BJ (cell line): ENCODE measurements around the gene EGLN2. TPM values are rescaled to one million over a fixed set of nuclear protein-coding genes. Genes with fewer than 3 reads are reported as not detected.

Experiments
- CTCF ChIA-PET: fragments of 350-600 bp; formaldehyde crosslinking; extraction: SDS; loops from one replicate; lab custom pipeline; 2021; ENCODE audit warnings: antibody characterized with exemption, inconsistent platforms; lab: Yijun Ruan, JAX
- POLR2A ChIA-PET: fragments of 300-600 bp; sonication (Branson Sonifier 250); formaldehyde crosslinking; extraction: SDS; loops from one replicate; lab custom pipeline; 2021; ENCODE audit warnings: antibody characterized with exemption; lab: Charles Lee
- DNase-seq: peaks from one replicate; pipeline ENCODE4 v3.0.0-alpha.2; 2011; ENCODE audit warnings: low read depth
- H3K27me3 ChIP-seq: 2 replicates; pipeline ENCODE4 v1.6.0; 2011; ENCODE audit warnings: low read length; ENCODE audit not compliant: control insufficient read depth, insufficient read depth
- H3K36me3 ChIP-seq: 2 replicates; pipeline ENCODE4 v1.5.1; 2011; ENCODE audit warnings: low read length; ENCODE audit not compliant: control insufficient read depth, insufficient read depth
- H3K4me3 ChIP-seq: 2 replicates; pipeline ENCODE4 v1.5.1; 2011; ENCODE audit warnings: low read depth, mild to moderate bottlenecking, control low read depth, low read length
- CTCF ChIP-seq: IDR thresholded peaks from 2 replicates; pipeline ENCODE4 v1.5.1; 2011; ENCODE audit warnings: low read depth, mild to moderate bottlenecking, control low read depth, inconsistent platforms, low read length, moderate library complexity; ENCODE audit not compliant: insufficient read depth
- polyA plus RNA-seq: library from polyadenylated mRNA; depleted of rRNA; stranded (reverse); fragments of >200 nt; gene quantifications from 2 replicates; pipeline ENCODE4 v1.2.3, GENCODE V29; 2011

Gene EGLN2
- polyA plus RNA-seq, 1 experiment, result 65.5 TPM

- no peak overlapping the region for H3K4me3 ChIP-seq
- DNase-seq, result no peak
- H3K27me3 ChIP-seq, result no peaks in the 10 kb centered on the region
- ChIA-PET POLR2A (no interaction called here), CTCF (interaction anchor here (1.8 to 5.1 kb wide), 3 partner anchors 88 to 170 kb away, joined by 5 to 49 read pairs (median 12); partner anchors contain the start of genes COQ8B and ITPKC)
- peaks cover 39% of the 10 kb centered on the region for H3K36me3 ChIP-seq
- TF ChIP-seq CTCF, result peak; percentile 23; the same call in 1 of the 2 replicates
Observed at GRCh38 chr19:40804783-40805242, 5.8 kb downstream of the EGLN2 start.

- DNase-seq, result no peak
- Histone ChIP-seq H3K27me3 (no peaks in the 10 kb centered on the region), H3K36me3 (peaks cover 38% of the 10 kb centered on the region), H3K4me3 (no peak overlapping the region)
- CTCF ChIA-PET, result interaction anchor here (1.8 to 5.1 kb wide), 3 partner anchors 88 to 171 kb away, joined by 5 to 49 read pairs (median 12); partner anchors contain the start of genes COQ8B and ITPKC
- TF ChIP-seq CTCF, result no peak
- POLR2A ChIA-PET, result no interaction called here
Observed at GRCh38 chr19:40805258-40805868, 6.4 kb downstream of the EGLN2 start.

GRCh38 chr19:40806423-40807146 is 7.6 kb downstream of the EGLN2 start:
- H3K4me3 ChIP-seq, result no peak overlapping the region
- POLR2A ChIA-PET, result no interaction called here
- no peaks in the 10 kb centered on the region for H3K27me3 ChIP-seq
- peak; percentile 86 for DNase-seq
- TF ChIP-seq CTCF, result peak; percentile 95
- peaks cover 30% of the 10 kb centered on the region for H3K36me3 ChIP-seq
- CTCF ChIA-PET, result interaction anchor here (0.5 to 5.1 kb wide), 23 partner anchors 8 to 155 kb away, joined by 3 to 49 read pairs (median 4); partner anchors contain the start of genes ACTMAP, COQ8B, EGLN2 and ITPKC

- Histone ChIP-seq H3K4me3 (no peak overlapping the region), H3K27me3 (no peaks in the 10 kb centered on the region), H3K36me3 (peaks cover 26% of the 10 kb centered on the region)
- peak; percentile 31 for TF ChIP-seq CTCF
- DNase-seq, result no peak
- ChIA-PET CTCF (interaction anchor here (0.5 to 5.1 kb wide), 21 partner anchors 9 to 156 kb away, joined by 3 to 49 read pairs (median 4); partner anchors contain the start of genes ACTMAP, COQ8B, EGLN2 and ITPKC), POLR2A (interaction anchor here (0.9 kb wide), 1 partner anchor 9 kb away, joined by 3 read pairs; the partner anchor contains the start of gene EGLN2)
Observed at GRCh38 chr19:40807147-40808020, 8.4 kb downstream of the EGLN2 start.
